Renal cortex interstitium (tissue), 15 donors: ENCODE results near the gene CWC27. TPM values are rescaled to one million over a fixed set of nuclear protein-coding genes. Genes with fewer than 3 reads are reported as not detected.

ENCODE experiments used
- DNase-seq, 11 donors: peaks; one replicate each; pipeline ENCODE4 v3.0.0-alpha.2; 2013; ENCODE audit warnings: low read depth in 9 of 11, low spot score in 4 of 11; ENCODE audit errors: extremely low read depth in 1 of 11
- long read RNA-seq, 16 experiments: transcript quantifications; one replicate each; lab custom pipeline, GENCODE V29; 2026
- polyA plus RNA-seq, 3 donors: library from polyadenylated mRNA; unstranded; fragments of 120-200 nt; gene quantifications; one replicate each; pipeline ENCODE4 v1.2.1, GENCODE V29; 2013; ENCODE audit not compliant: insufficient read length in 3 of 3

CWC27 gene, protein sequence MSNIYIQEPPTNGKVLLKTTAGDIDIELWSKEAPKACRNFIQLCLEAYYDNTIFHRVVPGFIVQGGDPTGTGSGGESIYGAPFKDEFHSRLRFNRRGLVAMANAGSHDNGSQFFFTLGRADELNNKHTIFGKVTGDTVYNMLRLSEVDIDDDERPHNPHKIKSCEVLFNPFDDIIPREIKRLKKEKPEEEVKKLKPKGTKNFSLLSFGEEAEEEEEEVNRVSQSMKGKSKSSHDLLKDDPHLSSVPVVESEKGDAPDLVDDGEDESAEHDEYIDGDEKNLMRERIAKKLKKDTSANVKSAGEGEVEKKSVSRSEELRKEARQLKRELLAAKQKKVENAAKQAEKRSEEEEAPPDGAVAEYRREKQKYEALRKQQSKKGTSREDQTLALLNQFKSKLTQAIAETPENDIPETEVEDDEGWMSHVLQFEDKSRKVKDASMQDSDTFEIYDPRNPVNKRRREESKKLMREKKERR
- polyA plus RNA-seq, result 10 to 100 TPM; 32.6 to 46.3 (median 39.8) TPM
- long read RNA-seq, donor 1, partial matches to known transcripts, result 0 of 1 reads
- long read RNA-seq, donor 1, other reads (novel, unspliced or antisense), result 0 of 1 reads
- long read RNA-seq, donor 2, result 0 reads
- long read RNA-seq, donor 3, partial matches to known transcripts, result 0 of 3 reads
- long read RNA-seq, donor 3, other reads (novel, unspliced or antisense), result 0 of 3 reads
- long read RNA-seq, donor 4, partial matches to known transcripts, result 0 of 4 reads
- long read RNA-seq, donor 4, other reads (novel, unspliced or antisense), result 0 of 4 reads
- long read RNA-seq, donor 5, result 0 reads
- long read RNA-seq, donor 6, partial matches to known transcripts, result 67 of 133 reads
- long read RNA-seq, donor 6, other reads (novel, unspliced or antisense), result 64 of 133 reads
- long read RNA-seq, donor 7, partial matches to known transcripts, result 0 of 2 reads
- long read RNA-seq, donor 7, other reads (novel, unspliced or antisense), result 0 of 2 reads
- long read RNA-seq, donor 8, result 0 reads
- long read RNA-seq, donor 9, partial matches to known transcripts, result 0 of 3 reads
- long read RNA-seq, donor 9, other reads (novel, unspliced or antisense), result 0 of 3 reads
- long read RNA-seq, donor 10, partial matches to known transcripts, result 70 of 124 reads
- long read RNA-seq, donor 10, other reads (novel, unspliced or antisense), result 52 of 124 reads
- long read RNA-seq, donor 11, partial matches to known transcripts, result 0 of 1 reads
- long read RNA-seq, donor 11, other reads (novel, unspliced or antisense), result 0 of 1 reads
- long read RNA-seq, donor 12, result 0 reads
- long read RNA-seq, donor 13, result 0 reads
- long read RNA-seq, donor 14, partial matches to known transcripts, result 0 of 3 reads
- long read RNA-seq, donor 14, other reads (novel, unspliced or antisense), result 0 of 3 reads
- long read RNA-seq, donor 15, partial matches to known transcripts, result 0 of 3 reads
- long read RNA-seq, donor 15, other reads (novel, unspliced or antisense), result 0 of 3 reads
- long read RNA-seq, donor 16, transcript CWC27-201 (14 exons, 2,078 nt), result major isoform, 11 of 25 reads
- long read RNA-seq, donor 16, partial matches to known transcripts, result 7 of 25 reads
- long read RNA-seq, donor 16, other reads (novel, unspliced or antisense), result 5 of 25 reads

DNA sequence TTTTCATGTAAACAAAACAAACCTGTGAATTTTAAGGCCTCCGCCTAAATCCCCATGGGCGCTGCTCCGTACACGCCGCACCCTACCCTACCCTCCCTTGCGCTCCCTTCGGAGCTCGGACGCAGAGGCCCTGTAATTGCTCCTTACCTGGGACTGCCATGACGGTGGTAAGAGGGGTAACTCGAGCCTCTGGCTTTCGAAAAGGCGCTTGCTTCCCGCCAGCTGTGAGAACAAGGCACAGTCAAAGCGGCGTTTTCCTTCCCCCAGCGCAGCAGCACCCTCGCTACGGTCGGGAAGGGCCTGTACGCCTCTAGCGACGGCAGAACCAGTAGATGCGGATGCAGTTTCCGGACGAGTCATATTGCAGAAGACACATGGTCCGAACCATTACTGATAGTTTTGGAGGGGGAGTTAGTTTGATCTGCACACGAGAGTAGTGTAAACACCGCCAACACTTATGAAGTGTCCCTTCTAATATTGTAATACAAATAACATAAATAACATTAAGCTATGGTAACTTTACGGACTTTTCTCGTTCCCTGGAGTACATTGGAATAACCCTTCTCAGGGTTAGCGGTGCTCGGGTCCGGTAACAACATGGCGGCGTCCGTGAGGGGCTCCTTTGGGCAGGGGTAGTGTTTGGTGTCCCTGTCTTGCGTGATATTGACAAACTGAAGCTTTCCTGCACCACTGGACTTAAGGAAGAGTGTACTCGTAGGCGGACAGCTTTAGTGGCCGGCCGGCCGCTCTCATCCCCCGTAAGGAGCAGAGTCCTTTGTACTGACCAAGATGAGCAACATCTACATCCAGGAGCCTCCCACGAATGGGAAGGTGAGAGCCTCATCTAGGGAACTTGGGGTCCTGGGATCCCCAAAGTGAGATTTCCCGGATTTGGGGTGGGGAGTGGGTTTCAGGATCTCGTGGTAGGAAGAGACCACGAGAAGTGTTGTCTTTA is at the start of gene CWC27, which contains the start of gene SREK1IP1:
CWC27 (plus strand) TSS at position 573 of the 955 bp plus-strand sequence; CDS start at position 790, 217 bp downstream.
SREK1IP1 (minus strand) TSS at position 334 of the 955 bp plus-strand sequence; CDS start at position 160, 174 bp downstream.
- DNase-seq, result peak; percentile 79 to 92 (median 86)

DNA sequence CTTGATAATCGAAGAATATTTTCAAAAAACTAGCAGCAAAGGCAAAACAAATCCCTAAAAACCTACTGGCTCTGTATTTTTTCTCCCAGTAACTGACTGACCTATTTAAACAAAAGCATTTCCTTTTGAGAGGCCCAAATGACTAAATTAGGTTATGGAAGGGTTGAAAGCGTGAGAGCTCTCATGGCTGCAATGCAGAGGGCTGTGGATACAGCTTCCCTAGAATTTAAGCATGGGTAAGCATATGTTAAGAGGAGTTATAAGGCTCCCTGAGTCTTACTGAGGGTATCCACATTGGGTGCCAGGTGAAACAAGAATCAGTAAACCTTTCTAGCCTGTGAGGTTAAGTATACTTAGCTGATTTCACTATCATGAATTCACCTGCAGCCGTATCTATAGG is 46.1 kb upstream of the CWC27 start:
- DNase-seq, result no peak

DNA sequence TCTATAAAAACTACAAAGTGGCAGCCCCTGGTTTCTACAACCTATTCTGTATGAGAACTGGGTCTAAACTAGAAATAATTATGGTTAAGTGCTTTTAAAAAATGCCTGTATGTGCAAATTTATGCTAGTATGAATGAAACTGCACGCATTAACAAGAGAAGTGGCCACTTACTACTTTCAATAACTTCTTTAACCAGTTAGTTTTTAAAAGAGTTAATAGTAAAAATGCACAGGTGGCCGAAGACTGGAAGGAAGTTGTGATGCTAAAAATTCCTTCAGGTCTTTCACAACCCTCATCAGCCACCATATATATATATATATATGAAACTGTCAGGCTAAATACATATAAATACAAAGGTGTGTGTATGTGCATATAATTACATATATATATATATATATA is 41.6 kb upstream of the CWC27 start:
- no peak for DNase-seq

DNA sequence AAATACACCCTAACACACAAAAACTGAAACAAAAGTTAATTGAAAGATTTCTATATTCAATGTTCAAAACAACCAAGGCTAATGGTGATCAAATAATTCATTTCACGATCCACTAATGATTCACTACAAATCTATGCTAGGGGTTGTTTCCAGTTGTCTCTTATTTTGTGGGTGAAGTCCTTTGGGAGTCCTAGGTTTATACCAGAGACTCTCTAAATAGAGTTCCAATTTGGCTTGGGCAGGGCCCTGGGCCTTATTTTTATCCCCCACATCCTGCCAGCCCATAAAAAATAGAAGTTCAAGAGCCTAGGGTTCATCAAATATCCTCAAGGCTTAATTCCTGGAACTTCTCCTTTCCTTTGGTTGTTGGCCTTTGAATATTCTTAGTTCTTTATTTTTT is 26.3 kb upstream of the CWC27 start:
- no peak for DNase-seq

DNA sequence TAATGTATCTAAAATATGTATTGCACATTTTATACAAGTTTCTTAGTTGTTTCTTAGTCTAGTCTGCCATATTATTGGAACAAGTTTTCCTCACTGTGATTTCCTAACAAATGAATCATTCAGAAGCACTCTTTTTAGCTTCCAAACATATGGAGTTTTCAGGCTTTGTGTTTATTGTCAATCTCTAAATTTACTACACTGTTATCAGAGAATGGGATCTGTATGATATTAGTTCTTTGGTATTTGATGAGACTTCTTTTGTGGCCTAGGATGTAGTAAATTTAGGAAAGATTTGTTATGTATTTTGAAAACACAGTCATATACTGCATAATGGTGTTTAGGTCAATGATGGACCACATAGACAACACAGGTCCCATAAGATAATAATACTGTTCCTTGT is 25.9 kb upstream of the CWC27 start:
- no peak for DNase-seq

DNA sequence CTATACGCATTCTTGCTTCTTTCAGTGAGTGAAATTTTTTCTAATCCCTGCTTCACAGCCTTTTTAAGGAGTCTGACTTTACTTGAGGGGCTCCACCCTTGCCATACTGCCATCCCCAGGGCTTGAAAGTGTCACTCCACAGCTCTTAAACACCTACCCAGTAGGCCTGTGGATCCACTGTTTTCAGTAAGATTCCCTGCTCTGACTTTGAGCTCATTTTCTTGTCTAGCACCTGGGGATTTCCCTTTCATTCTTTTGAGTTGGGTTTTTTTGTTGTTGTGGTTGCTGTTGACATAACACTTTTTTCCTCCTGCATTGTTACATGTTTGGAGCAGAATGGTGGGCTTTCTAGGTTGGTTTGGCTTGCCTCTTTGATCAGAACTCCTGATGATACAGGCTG is 23.8 kb upstream of the CWC27 start:
- no peak for DNase-seq

DNA sequence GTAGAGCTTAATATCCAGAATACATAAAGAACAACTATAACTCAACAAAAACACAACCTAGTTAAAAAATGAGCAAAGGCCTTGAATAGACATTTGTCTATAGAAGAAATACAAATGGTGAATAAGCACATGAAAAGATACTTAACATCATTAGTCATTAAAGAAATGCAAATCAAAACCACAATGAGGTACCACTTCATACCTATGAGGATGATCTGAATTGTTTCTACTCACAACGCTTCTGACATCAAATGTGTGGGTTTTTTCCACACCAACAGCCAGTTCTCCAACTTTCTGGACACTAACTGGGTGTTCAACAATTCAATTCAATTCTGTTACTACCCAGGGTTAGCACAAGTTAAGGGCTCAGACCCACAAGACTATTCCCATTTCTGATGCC is 22.3 kb upstream of the CWC27 start:
- no peak for DNase-seq

DNA sequence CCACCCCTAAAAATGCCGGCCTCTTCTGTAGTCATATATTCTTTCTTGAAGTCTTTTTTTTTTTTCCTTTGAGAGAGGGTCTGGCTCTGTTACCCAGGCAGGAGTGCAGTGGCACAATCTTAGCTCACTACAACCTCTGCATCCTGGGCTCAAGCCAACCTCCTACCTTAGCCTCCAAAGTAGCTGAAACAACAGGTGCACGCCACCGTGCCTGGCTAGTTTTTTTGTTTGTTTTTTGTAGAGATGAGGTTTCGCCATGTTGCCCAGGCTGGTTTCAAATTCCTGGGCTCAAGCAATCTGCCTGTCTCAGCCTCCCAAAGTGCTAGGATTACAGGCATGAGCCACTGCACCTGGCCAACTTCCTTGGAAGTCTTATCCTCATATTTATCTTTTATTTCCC is 19.3 kb upstream of the CWC27 start:
- no peak for DNase-seq

DNA sequence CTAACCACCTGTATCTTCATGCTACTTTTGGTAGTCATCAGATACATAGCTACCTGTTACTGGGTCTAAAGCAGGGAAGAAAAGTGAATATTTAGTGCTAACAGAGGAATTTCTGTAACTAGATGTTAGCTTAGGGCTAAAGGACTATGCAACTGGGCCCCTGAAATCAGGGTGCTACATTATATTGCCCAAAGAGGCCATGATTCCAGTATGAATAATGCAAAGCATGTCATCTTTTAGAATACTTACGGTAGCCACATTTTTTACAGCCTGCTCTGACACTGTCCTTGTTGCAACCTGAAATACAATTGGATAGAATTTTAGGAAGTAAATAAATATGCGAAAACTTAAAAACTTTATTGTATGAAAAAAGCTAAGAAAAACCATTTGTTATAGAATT is 14.7 kb upstream of the CWC27 start:
- no peak for DNase-seq

DNA sequence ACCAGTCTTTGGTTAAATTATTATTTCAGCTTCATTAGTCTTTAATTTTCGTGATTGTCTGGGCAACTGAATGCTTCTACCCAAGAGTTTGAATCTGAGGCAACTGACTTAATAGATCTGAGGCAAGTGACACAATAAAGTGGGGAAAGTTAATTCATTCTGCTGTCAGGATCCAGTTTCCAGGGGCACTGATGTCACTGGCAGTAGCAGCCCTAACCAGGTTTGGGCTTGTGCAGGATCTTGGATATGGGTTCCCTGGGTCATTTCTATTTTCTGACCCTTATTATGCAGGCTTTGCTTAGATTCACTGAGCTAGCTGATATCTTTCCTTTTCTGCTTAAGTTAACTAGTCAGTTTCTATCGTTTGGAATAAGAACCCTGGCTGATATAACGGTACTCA is 9.8 kb upstream of the CWC27 start:
- no peak for DNase-seq

DNA sequence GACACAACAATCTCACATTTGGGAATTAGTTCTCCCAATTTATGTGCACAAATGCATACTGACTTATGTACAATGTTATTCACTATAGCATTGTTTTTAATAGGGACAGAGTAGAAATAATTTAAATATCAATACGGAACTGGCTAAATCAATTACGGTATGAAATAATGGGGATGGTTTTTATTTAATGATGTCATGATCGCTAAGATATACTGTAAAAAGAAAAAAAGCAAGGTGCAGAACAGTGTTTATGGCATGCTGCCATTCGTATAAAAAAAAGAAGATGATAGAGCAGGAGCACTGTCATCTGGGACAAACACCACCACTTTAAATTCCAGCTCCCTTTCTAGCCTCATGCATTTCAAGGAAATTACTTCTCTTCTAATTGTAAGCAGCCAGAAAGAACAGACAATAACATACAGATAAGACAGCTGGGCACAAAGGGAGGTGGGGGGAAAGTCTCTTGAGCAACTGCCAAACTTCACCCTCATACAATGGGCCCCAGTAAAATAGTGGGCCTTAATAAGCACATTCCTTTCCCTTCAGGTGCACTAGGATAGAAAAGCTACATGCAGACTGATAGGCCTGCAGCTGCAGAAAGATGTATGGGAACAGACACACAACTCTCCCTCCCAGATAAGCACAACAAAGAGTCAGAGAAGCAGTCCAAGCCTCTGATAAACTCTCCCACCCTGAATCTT is 8.6 kb upstream of the CWC27 start:
- no peak for DNase-seq

DNA sequence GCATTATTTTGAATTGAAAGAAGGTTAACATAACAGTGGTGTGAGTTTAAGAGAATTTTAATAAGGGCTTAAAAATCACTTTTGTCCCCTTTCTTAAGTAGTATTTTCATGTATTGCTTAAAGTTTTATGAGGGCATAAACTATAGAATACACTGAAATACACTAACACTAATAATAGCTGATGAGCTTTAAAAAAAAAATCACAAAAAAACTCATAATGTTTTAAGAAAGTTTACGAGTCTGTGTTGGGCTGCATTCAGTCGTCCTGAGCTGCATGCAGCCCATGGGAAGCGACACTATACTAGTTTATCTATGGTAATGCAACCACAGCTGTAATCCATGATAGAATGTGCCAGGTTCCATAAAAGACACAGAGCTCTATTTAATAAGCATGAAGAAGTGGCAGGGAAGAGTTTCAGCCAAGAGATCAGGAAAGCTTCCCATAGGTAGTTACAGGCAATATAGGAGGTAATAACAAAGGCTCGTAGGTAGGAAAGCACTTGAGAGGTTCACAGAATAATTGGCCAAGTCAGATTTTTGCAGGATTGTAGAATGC is 4.7 kb upstream of the CWC27 start:
- no peak for DNase-seq

DNA sequence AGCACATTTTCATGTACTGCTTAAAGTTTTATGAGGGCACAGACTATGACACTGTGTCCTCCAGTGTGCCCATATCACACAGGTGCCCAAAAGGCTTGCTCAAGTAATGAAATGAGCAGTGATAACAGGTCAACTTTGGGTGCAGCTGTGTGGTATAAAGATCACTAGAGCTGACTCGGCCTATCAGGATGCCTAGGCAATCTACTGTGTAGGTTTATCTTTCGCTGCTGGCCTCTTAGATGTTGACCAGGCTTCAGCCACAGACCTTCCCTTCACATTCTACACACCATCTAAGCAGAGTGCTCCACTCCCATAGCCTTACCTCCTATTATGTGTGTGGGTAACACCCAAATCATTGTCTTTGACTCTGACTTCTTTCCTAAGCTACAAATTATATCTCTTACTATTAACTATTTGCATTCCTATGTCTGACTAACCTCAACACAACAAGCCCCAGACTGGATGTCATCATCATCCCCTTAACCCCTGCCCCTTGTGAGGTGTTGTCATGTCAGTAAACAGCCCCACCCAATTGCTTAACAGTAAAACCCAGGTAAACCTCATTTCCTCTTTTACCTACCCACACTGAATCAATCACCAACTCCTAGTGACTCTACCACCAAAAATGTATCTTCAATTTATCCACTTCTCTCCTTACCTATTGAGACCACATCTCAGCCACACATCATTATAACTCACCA is 2.8 kb upstream of the CWC27 start:
- no peak for DNase-seq

DNA sequence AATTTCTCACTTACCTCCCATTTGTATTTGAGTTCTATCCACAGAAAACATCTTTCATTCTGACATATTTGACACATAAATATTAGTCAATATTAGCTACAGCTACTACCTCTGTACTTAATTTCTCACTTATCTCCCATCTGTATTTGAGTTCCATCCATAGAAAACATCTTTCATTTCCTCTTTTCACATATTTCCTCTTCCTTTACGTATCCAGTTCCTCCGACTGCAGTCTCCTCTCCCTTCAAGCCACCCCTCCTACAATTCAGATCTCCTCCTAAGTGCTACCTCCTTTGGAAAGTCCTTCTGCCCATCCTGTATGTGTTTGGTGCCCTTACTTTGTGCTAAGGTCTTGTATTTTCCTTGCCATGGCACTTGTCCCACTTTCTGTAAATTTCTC is 1.8 kb upstream of the CWC27 start:
- DNase-seq, result no peak

DNA sequence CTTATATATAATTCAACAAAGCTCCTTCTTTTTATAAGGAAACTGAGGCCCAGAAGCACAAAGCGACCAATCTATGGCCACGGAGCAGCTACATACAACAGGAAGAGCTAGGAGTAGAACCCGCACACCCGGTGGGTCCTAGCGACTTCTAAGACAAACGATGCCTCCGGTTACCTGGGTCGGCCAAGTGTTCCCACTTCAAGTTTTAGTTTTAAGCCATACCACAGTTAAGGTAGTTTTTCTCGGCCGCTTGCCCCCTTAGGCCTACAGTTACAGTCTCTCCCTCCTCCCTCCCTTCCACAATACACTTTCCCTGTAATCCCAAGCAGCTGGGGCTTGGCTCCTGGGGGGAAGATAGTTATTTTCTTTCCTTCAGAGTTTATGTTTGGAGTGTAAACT is 772 bp upstream of the CWC27 start:
- DNase-seq, result peak in 4 of 11 donors; percentile 13 to 64 (median 18)

DNA sequence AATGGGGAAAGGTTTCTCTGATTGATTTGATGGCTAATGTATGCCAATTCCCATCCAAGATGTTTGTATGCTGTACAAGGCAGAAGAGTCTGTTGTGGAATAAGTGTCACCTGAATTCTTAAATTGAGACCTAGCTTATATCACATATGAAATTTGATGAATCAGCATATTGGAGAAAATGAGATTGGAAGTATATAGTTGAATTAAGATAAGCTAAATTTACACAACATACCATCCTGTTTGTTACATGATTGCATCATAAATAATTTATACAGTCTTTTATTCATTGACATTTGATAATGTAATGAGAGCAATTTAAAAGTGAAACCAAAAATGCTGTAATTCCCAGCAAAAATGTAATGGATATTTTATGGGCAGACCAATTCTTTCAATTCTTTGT is 1.1 kb downstream of the CWC27 start:
- DNase-seq, result no peak
